Upper lobe of left lung (tissue), 6 donors: ENCODE data around the gene CLCNKA. TPM values are rescaled to one million over a fixed set of nuclear protein-coding genes. Genes with fewer than 3 reads are reported as not detected.

Experiments
- ATAC-seq, 2 donors: fragments of 200-7000 bp; cut with Tn5 transposase; one replicate each; pipeline ENCODE4 v1.9.1; 2022; ENCODE audit warnings: mild to moderate bottlenecking in 2 of 2, moderate library complexity in 2 of 2; ENCODE audit not compliant: low FRiP score in 2 of 2
- DNase-seq, 2 donors: peaks; one replicate each; pipeline ENCODE4 v3.0.0-alpha.2; 2019 to 2020
- H3K27ac ChIP-seq, 4 donors: fragments of 200-600 bp; sonication (generic); one replicate each; pipeline ENCODE4 v1.5.1; 2016 to 2019
- H3K27me3 ChIP-seq, 4 donors: fragments of 200-600 bp; sonication (generic); one replicate each; pipeline ENCODE4 v1.5.1; 2017 to 2019
- H3K36me3 ChIP-seq, 4 donors: fragments of 200-600 bp; sonication (generic); one replicate each; pipeline ENCODE4 v1.5.1; 2016 to 2019
- H3K4me1 ChIP-seq, 4 donors: fragments of 200-600 bp; sonication (generic); one replicate each; pipeline ENCODE4 v1.5.1; 2018 to 2019
- H3K4me3 ChIP-seq, 4 donors: fragments of 200-600 bp; sonication (generic); one replicate each; pipeline ENCODE4 v1.5.1; 2017 to 2019; ENCODE audit warnings: mild to moderate bottlenecking in 2 of 4, moderate library complexity in 1 of 4
- H3K9me3 ChIP-seq, 4 donors: fragments of 200-600 bp; sonication (generic); one replicate each; pipeline ENCODE4 v1.5.1; 2018 to 2019
- EP300 ChIP-seq, 4 donors: sonication (generic); formaldehyde crosslinking; IDR thresholded peaks; one replicate each; pipeline ENCODE4 v1.5.1; 2017; ENCODE audit warnings: antibody characterized with exemption in 4 of 4, control low read depth in 2 of 4
- POLR2A ChIP-seq, 4 donors: fragments of 450-650 bp; IDR thresholded peaks; one replicate each; pipeline ENCODE4 v1.5.1; 2016 to 2017; ENCODE audit warnings: antibody characterized with exemption in 4 of 4, mild to moderate bottlenecking in 2 of 4
- POLR2AphosphoS5 ChIP-seq, 2 donors: sonication (generic); formaldehyde crosslinking; IDR thresholded peaks; one replicate each; pipeline ENCODE4 v1.5.1; 2017; ENCODE audit warnings: antibody characterized with exemption in 2 of 2
- WGBS, 2 donors: methylation state at CpG; one replicate each; pipeline ENCODE4 v1.1.5; 2017 to 2018; 5-methylcytosine and 5-hydroxymethylcytosine counted together
- total RNA-seq, 6 donors: library from RNA; depleted of rRNA in 4 of 6; stranded (reverse); fragments of >200 nt in 4 of 6; gene quantifications; one replicate each; pipeline versions ENCODE4 v1.1.0 to v1.2.1, GENCODE V29; 2016 to 2021
- TF ChIP-seq, protein P1 (sequence below), 6 experiments: fragments of 450-650 bp in 4 of 6; fragments of 200-600 bp in 2 of 6; sonication (generic) in 2 of 6; IDR thresholded peaks; one replicate each; pipeline ENCODE4 v1.5.1; 2016 to 2019; ENCODE audit warnings: antibody characterized with exemption in 6 of 6
- donor health status: DM: no; HTN: no; CAD: no; lungs with moderate emphysema.
- donor health status: DM: no; HTN: yes; CAD: no; lungs with severe emphysema.

The CLCNKA gene
- total RNA-seq, 6 donors from 2014 or later, result 0.20 to 0.89 (median 0.49) TPM; not detected in 3

DNA sequence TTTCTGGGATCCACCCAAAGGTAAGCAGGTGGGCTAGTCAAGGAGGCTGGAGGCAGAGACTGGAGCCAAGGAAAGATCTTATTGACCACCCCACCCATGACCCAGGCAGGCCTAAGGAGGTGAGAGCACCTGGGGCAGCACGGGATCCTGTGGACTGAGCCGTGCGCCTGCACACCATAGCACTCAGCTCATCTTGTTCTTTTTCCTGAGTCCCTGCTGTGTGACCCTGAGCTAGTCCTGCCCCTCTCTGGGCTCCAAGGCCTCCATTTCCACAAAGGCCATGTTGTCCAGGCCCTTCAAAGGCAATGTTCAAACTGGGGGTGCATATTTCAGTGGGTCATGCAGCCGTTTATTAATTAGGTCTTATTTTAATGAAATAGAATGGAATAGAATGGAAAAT lies 44.4 kb downstream of the CLCNKA start:
- H3K27ac ChIP-seq, result no peak overlapping the region
- WGBS, 2 donors, result 77 to 80% methylated on average over 2 to 4 of the region's 4 CpGs
- DNase-seq, result no peak

DNA sequence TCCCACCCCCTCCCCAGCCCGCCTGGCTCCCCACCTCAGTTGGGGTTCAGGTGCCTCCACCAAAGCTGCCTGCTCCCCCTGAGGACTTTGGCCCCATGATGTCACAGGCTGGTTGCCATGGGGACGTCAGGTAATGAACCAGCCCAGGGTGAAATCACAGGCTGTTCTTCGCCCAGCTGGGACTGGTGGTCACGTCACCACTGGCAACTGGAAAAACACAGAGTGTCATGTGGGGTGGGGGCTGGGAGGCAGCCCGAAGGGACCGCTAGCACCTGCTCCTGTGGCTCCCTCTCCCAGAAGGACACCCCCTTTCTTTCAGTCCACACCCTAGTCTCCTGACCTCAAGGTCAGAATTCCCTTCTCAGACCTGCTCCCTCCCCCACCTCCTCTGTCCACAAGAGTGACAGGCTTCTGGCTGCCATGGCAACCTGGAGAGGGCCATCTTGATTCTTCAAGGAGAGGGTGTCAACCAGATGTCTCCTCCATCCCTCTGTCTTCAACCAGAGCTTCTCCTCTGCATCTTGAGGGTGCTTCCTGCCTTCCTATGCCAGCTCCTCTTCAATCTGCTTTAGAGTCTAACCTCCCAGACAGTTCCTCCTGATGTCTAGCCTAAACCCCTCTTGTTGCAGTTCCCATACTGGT lies 45.4 kb downstream of the CLCNKA start:
- Histone ChIP-seq H3K27ac (no peak overlapping the region), H3K36me3 (no peaks in the 10 kb centered on the region), H3K27me3 (no peaks in the 10 kb centered on the region), H3K4me1 (peaks cover 6 to 16% (median 9%) of the 10 kb centered on the region in 4 donors), H3K4me3 (no peak overlapping the region), H3K9me3 (no peaks in the 10 kb centered on the region)
- DNase-seq, result no peak
- TF ChIP-seq, protein P1, sequence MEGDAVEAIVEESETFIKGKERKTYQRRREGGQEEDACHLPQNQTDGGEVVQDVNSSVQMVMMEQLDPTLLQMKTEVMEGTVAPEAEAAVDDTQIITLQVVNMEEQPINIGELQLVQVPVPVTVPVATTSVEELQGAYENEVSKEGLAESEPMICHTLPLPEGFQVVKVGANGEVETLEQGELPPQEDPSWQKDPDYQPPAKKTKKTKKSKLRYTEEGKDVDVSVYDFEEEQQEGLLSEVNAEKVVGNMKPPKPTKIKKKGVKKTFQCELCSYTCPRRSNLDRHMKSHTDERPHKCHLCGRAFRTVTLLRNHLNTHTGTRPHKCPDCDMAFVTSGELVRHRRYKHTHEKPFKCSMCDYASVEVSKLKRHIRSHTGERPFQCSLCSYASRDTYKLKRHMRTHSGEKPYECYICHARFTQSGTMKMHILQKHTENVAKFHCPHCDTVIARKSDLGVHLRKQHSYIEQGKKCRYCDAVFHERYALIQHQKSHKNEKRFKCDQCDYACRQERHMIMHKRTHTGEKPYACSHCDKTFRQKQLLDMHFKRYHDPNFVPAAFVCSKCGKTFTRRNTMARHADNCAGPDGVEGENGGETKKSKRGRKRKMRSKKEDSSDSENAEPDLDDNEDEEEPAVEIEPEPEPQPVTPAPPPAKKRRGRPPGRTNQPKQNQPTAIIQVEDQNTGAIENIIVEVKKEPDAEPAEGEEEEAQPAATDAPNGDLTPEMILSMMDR (IDR thresholded peaks at IDR 0.05), result no peak
- TF ChIP-seq EP300 (IDR thresholded peaks at IDR 0.05) (no peak), POLR2A (IDR thresholded peaks at IDR 0.05) (no peak)
- WGBS, 2 donors, result 75% methylated on average over 6 of the region's 6 CpGs; no CpG with 5 or more reads in 1 of the 2 donors
- ATAC-seq, result no peak

More for the DNA sequence above, 44.4 kb downstream of the CLCNKA start:
- H3K4me1 ChIP-seq, result peaks cover 6 to 16% (median 9%) of the 10 kb centered on the region in 4 donors
- H3K4me3 ChIP-seq, result no peak overlapping the region
- H3K9me3 ChIP-seq, result no peaks in the 10 kb centered on the region
- no peaks in the 10 kb centered on the region for H3K36me3 ChIP-seq
- no peak for TF ChIP-seq POLR2AphosphoS5 (IDR thresholded peaks at IDR 0.05)
- TF ChIP-seq POLR2A (IDR thresholded peaks at IDR 0.05), result no peak
- ATAC-seq, result no peak
- H3K27me3 ChIP-seq, result no peaks in the 10 kb centered on the region

DNA sequence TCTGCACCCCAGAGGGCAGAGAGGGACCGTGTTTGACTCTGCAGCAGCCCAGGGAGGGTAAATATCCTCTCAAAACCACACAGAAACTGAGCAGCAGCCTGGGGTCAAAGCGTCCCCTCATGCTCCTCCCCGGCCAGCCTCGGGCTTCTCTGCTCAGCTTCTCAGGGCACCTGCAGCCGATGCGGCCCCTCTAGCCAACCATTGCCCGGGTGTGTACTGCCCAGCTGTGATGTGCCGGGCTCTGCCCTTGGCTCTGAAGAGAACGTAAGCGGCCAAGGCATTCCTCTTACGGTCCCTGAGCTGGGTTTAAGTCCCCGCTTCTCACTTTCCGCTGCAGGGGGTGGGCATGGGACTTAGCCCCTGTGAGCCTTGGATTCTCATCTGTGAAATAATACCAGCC lies 46.1 kb downstream of the CLCNKA start:
- Histone ChIP-seq H3K36me3 (no peaks in the 10 kb centered on the region), H3K9me3 (no peaks in the 10 kb centered on the region), H3K4me1 (peaks cover 9 to 16% (median 10%) of the 10 kb centered on the region in 4 donors), H3K27ac (no peak overlapping the region), H3K4me3 (no peak overlapping the region), H3K27me3 (peaks cover 0 to 6% (median 3%) of the 10 kb centered on the region in 4 donors)
- ATAC-seq, result no peak
- 78 to 100% methylated on average over 2 to 13 of the region's 13 CpGs for WGBS, 2 donors
- TF ChIP-seq POLR2A (IDR thresholded peaks at IDR 0.05) (no peak), EP300 (IDR thresholded peaks at IDR 0.05) (no peak), POLR2AphosphoS5 (IDR thresholded peaks at IDR 0.05) (no peak)
- TF ChIP-seq, protein P1 (IDR thresholded peaks at IDR 0.05), result no peak
- no peak for DNase-seq

DNA sequence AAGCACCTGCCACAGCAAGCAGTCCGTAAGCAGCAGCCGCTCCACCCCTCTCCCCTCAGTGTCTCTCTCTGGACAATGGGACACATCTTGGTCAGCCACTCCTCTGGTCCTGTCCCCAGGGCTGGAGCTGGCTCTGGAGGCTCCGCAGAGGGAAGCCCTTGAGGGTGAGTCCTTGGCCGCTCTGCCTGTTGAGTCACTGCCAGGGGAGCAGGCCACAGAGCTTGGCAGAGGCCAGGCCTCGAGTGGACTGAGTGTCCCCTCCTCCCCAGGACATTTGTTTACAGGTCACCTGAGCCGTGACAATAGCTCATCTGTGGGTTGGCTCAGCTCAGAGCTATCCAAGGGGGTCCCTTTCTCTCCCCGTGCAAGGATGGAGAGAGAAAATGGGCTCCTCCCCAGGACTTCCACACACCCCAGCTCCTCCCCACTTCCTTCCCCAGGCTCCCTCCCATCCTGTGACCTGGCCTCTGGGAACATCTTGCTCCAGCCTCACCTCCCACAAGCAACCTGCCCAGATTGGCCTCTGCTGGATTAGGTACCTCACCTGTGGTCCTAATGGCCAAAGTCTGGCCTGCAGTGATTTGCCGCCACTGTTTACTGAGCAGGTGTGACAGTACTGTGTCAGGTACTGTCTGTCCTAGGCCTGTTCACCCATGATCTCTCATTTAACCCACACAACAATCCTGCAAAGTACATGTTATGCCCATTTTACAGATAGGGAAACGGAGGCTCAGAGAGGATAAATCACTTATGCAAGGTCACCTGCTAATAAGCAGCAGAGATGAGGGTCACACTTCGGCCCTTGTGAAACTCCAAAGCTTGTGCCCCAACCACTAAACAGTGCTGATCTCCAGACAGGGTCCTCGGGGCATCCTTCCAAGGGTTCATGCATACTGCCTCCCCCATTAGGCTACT lies 46.8 kb downstream of the CLCNKA start:
- Histone ChIP-seq H3K27me3 (peaks cover 0 to 11% (median 8%) of the 10 kb centered on the region in 4 donors), H3K4me1 (peaks cover 14 to 20% (median 17%) of the 10 kb centered on the region in 4 donors), H3K36me3 (no peaks in the 10 kb centered on the region), H3K9me3 (no peaks in the 10 kb centered on the region), H3K4me3 (no peak overlapping the region), H3K27ac (no peak overlapping the region)
- peak; percentile 2 to 28 for ATAC-seq
- no peak for TF ChIP-seq POLR2A (IDR thresholded peaks at IDR 0.05)
- TF ChIP-seq, protein P1 (IDR thresholded peaks at IDR 0.05), result no peak
- peak in 1 of 2 donors; percentile 65 for DNase-seq
- 61 to 68% methylated on average over 5 to 10 of the region's 11 CpGs for WGBS, 2 donors

DNA sequence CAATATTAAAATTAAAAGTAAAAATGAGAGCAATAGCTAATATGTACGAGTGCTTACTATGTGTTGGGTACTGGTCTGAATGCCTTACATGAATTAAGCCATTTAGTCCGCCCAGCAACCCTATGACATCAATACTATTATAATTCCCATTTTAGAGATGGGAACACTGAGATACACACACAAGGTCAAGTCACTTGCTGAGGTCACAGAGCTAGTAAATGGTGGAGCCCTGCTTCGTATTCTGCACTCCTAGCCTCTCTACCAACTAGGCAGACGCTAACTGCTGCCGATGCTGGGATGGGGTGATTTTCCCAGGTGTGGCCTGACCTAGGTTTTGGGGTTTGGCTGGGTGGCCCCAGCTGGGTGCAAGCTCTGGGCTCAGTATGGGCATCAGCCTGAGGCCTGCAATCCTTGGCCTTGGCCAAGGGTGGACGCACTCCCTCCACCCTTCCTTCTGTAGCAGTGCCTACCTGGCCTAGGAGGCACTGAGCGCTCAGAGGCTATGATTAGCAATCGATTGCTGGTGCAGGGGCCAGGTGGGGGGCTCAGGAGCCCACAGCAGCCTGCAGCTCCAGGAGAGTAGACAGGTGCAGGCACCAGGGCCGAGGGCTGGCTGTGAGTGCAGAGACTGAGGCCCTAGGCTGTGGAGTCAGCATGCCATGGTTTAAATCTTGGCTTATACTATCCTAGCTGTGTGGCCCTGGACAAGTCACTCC lies 49.0 kb downstream of the CLCNKA start:
- ATAC-seq (no peak), DNase-seq (no peak)
- H3K9me3 ChIP-seq, result no peaks in the 10 kb centered on the region
- H3K36me3 ChIP-seq, result no peaks in the 10 kb centered on the region
- TF ChIP-seq POLR2A (IDR thresholded peaks at IDR 0.05), result no peak
- no peak for TF ChIP-seq EP300 (IDR thresholded peaks at IDR 0.05)
- TF ChIP-seq, protein P1 (IDR thresholded peaks at IDR 0.05), result no peak
- no peak for TF ChIP-seq POLR2AphosphoS5 (IDR thresholded peaks at IDR 0.05)
- WGBS, 2 donors, result 90 to 94% methylated on average over 7 to 9 of the region's 9 CpGs
- no peak overlapping the region for H3K27ac ChIP-seq
- peaks cover 17 to 22% (median 19%) of the 10 kb centered on the region in 4 donors for H3K4me1 ChIP-seq
- peaks cover 0 to 11% (median 8%) of the 10 kb centered on the region in 4 donors for H3K27me3 ChIP-seq
- H3K4me3 ChIP-seq, result no peak overlapping the region
